ENCODE measurements around the gene CASKIN1.

The CASKIN1 gene

DNA sequence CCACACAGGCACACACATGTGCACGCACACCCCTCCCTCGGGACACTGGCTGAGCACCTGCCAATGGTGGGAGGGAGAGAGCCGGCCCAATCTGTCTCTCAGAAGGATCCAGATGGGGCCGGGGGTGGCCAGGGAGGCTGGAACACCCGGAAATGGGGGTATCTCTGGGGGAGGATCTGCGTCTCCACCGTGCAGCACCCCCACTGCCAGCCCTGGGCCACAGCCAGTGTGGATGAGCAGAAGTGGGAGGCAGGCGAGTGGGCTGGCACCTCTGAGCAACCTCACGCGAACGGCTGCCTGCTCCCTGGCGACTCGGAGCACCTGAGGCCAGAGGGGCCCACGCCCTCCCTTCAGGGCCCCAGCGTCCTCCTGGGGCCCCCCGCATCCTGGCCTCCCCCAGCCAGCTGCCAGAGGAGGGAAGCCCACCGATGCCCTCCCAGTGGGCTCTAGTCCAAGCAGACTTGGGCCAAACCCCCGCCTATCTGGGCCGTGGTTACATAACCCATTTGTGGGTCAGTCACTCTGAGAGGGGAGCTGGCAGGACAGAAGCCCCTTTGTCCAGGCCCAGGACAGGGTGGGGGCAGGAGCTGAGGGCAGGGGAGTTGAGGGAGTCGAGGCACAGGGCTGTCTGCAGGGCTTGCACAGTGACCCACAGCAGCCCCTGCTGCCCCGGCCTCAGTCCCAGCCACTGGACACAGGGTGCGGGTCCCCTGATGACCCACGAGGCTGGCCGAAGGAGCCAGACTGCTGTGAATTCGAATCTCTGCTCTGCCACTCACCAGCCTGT is 5.6 kb downstream of the CASKIN1 start:
- DNase-seq, result no peak

DNA sequence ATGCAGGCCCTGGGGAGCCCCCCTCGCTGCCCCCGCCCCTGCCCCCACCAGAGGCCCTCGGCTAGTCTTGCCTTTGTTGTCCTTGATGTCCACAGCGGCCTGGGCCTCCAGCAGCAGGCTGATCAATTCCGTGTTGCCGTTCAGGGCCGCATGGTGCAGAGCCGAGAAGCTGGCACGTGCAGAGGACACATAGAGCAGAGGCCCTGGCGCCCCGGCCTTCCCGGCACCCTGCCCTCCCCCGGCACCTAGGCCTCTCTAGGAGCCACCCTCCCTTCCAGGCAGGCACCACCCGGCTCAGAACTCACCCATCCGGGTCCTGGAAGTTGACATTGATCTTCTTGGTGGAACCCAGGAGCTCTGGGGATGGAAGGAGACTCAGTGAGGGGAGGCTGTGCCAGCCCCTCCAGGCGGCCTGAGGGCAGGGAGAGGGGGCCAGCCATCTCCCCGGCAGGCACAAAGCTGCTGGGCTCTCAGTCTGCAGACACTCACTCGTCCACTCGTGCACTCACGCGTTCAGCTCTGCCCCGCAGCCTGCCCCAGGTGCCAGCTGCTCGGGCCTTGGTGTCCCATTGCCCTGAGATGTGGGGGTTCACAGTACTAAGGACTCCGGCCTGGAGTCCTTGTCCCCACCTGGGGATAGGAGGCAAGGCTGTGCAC is 6.3 kb downstream of the CASKIN1 start:
- no peak for DNase-seq

DNA sequence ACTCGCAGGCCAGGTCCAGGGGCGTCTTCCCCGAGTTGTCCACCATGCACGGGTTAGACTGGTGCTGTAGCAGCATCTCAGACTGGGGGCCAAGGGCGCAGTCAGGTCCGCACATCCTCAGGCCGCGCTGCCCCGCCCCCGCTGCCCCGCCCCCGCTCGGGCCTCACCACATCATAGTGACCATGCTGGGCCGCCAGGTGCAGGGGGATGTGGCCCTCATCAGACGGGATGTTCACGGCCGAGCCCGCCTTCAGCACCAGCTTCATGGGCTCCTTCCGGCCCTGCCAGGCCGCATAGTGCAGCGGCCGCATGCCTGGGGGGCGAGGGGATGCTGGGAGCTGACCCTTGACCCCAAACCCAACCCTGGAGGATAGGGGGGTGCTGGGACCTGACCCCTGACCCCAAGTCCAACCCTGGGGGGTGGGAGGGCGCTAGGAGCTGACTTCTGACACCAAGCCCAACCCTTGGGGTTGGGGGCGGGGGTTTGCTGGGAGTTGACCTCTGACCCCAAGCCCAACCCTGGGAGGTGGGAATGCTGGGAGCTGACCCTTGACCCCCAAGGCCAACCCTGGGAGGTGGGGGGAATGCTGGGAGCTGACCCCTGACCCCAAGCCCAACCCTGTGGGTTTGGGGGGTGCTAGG is 7.0 kb downstream of the CASKIN1 start:
- DNase-seq, result no peak

DNA sequence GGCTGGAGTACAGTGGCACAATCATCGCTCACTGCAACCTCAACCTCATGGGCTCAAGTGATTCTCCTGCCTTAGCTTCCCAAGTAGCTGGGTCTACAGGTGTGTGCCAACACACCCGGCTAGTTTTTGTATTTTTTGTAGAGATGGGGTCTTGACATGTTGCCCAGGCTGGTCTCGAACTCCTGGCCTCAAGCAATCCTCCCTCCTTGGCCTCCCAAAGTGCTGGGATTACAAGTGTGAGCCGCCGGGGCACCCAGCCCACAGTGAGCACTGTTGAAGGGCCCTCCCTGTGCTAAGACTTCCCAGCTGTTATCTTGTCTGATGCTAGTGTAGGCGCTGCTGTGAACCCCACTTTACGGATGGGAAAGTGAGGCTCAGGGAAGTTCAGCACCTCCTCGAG is 8.0 kb downstream of the CASKIN1 start:
- no peak for DNase-seq

DNA sequence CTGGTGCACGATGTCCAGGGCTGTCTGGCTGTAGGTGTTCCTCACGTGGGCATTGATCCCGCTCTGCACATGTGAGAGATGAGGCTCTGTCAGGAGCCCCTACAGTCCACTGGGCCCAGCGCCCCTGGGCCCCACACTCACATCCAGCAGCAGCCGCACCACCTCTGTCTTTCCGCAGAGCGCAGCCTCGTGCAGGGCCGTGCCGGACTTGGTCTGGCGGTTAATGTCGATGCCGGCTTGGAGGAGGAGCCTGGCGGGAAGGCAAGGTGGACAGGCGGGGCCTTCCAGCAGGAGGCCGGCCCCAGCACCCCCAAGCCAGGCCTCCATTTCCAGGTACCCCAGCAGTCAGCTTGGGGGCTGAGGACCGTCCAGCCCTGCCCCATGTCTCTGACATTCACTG is 9.2 kb downstream of the CASKIN1 start:
- DNase-seq, result no peak

DNA sequence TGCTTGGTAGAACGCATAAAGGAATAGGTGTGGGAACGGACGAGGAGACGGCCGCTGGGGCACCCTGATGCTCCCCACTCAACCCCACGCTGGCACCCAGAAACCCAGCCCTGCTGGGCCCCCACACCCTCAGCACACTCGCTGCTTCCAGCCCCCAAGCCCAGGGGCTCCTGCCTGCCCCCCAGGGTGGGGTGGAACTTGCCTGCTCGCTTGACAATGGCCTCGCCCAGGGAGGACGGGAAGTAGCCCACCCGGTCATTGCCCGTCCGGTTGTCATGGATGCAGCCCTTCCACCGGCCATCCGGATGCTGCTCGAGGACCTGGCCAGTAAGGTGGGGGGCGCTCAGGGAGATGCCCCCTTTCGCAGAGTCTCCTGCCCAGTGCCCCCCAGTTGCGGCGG is 9.9 kb downstream of the CASKIN1 start:
- no peak for DNase-seq

DNA sequence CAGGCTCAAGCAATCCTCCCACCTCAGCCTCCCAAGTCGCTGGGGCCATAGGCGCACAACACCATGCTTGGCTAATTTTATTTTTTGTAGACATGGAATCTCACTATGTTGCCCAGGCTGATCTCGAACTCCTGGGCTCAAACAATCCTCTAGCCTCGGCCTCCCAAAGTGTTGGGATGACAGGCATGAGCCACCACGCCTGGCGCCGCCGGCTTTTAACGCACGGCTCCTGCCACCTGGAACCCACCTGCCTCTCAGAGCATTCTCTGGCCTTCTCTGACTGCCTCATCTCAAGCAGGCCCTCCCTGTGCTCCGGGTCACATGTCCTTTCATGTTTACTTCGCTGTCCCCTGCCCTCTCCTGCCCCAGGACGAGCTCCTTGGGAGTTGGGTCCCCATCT is 10.3 kb downstream of the CASKIN1 start:
- no peak for DNase-seq

DNA sequence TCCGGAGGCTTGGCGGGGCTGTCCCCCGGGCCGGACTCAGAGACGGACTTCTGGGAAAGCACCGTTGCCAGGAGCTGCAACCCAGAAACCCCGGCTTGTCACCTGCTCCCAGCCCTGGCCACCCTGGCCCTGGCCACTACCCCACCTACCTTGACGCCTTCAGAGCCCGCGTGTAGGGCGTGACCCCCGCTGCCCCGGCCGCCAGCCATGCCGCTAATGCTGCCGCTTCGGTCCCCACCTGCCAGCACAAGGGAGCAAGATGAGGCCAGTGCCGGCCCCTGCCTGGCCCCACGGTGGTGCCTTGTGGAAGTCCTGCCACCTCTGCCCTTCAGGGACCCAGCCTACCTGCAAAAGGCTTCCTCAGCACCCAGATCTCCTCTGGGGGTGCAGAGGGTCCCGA is 11.4 kb downstream of the CASKIN1 start:
- DNase-seq, result no peak

DNA sequence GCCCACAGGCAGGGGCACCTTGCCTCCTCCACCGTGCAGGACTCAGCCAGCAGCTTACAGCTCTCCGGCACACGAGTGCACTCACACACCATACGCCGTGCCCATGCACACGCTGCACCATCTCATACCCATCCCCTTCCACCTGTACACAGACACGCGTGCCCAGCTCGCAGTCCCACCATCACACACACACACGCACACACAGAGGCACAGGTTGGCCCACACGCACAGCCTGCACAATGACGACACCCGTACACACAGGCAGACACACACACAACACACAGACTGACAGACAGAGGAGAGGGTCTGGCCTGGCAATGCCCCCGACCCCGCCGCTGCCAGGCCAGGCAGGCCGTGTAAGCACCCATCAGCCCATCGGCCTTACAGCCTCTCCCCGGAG is 12.1 kb downstream of the CASKIN1 start:
- no peak for DNase-seq

DNA sequence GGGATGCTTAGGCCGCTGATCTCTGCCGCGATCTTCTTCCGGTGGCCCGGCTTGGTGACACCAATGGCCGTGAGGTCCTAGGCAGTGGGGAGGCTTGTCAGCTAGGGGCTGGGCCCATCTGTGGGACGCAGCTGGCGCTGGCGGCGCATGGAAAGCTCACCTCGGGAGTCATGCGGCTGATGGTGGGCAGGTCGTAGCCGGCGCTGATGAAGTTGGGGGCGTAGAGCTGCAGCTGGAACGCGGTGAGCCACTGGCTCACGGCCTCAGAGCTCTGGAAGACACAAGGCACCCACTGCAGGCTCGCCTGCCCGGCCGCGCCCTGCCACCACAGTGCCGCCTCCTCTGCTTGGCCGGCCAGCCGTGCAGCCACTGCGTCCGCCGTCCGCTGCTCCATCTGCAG is 12.7 kb downstream of the CASKIN1 start:
- no peak for DNase-seq

DNA sequence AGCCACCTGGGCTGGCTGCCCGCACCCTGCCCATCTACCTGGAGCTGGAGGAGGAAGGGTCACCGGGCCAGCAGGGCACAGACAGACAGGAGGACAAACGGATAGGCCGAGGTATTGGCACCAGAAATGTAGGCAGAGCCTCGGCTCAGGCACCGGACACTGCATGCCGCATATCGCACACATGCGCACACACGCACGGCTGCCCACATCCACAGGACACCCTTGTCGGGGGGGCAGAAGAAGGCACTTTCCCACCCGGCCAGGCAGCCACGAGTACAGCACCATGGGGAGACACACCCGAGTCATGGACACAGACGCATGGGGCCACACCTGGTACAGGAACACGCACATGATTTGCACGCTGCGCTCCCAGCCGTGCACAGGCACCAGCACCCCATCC is 14.5 kb downstream of the CASKIN1 start:
- no peak for DNase-seq

DNA sequence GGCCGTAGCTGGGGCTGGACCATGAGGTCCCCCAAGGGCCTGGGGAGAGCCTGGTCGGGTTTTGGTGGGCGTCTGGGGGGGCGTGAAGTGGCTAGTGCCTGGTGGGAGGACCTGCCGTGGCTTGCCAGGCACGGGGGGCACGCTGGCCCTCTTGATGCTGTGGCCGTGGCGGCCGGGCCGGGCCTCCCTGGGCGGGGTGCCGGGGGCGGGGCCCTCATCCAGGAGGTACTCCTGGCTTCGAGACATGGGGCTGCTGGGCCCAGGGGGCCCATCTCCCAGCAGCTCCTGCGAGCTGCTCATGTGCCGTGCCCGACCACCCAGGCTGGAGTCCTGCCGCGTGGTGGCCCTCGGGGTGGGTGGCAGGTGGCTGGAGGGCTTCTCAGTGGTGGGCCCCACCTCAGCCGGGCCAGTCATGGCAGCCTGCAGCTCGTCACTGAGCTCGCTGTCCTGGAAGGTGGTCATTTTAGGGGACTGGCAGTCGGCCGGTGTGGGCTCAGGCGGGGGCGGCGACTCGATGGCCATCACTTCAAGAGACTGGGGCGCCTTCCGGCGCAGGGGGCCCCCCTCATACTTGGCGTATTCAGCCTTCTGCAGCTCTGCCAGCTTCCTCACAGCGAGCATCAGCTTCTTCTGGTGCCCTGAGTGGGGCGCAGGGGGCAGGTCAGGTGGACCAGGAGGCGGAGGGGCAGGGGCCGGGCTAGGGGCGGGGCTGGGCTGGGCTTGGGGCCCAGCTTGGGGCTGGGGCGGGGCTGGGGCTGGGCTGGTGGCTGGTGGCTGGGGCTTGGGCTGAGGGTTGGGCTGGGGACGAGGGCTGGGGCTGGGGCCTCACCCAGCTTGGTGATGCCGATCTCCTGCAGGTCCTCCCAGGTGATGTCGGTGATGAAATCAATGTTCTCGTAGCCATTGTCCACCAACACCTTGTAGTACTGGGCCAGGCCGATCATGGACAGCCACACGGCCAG is 15.2 kb downstream of the CASKIN1 start:
- no peak for DNase-seq

DNA sequence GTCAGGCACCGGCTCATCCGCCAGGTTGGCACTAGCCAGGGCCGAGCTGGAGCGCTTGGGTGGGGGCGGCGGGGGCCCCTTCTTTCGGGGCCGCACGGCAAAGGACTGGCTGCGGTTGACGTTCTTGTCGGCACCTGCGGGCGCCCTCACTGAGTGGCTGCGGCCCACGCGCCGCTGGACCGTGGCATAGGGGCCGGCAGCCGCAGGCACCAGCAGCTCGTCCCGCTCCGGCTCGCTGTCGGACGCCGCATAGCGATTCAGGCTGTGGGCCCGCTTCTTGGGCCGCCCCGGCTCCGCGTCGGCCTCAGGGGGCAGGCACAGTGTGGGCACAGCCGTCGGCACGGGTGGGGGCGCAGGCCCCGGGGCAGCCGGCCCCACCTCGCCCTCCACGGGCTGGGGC is 15.9 kb downstream of the CASKIN1 start:
- DNase-seq, result no peak

DNA sequence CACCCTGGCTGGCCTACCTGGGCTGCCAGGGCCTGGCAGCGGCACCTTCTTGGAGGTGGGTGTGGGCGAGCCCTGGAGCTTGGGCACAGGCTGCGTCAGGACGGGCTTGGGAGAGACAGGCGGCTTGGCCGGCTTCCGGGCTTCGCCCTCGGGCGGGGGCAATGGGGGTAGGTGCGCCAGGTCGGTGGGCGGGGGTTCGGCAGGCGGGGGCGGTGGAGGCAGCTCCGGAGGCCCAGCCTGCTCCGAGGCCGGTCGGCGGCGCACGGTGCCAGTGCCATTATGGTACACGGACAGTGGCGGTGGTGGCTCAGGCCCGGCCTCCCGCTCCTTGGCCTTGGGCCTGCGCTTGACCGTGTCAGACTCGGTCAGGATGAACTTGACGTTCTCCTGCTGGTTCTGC is 16.8 kb downstream of the CASKIN1 start:
- no peak for DNase-seq

DNA sequence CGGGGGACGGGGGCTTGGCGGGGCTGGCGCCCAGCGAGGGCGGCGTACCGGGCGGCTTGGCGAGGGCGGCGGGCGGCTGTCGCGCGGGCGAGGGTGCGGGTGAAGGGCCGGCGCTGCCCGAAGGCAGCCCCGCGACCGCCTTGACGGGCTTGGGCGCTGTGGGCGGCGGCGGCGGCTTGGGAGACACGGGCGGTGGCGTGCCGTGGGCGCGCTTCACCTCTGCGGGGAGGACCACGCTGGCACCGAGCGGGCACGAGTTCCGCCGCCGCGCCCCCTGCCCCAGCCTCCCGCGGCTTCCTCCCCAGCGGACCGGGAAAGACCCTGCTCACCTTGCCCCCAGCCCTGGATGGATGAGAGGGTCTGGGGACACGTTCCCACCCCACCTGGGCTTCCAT is 17.3 kb downstream of the CASKIN1 start:
- DNase-seq, result no peak

DNA sequence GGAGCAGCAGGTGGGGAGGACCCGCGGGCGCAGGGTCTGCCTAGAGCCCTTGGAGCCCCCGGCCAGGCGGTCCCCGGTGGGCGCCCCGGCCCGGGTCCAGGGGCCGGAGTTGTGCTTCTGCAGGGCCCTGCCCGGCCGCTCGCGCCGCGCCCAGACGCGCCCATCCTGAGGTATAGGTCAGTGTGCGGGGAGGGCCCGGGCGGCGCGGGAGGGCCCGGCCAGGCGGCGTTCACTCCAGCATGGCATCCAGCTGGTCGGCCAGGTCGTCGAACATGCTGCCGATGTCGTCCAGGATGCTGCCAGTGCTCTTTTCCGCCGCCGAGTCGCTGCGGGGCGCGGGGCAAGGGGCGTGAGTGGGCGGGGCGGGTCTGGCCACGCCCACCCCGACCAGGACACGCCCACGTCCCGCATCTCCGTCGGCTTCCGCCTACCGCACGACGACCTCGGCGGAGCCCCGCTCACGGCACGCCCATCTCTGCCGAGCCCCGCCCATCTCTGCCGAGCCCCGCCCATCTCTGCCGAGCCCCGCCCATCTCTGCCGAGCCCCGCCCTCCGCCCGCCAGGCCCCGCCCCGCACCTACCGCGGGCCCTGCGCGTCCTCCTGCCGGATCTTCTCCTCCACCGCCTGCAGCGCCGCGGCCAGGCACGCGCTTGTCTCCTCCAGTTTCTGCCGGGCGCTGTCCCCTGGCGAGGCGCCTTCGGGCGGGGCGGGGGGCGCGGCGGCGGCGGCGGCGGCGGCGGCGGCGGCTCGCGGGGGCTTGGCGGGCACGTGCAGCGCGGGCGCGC is 17.9 kb downstream of the CASKIN1 start:
- DNase-seq, result peak in 2 of 5 donors; percentile 34 to 44

DNA sequence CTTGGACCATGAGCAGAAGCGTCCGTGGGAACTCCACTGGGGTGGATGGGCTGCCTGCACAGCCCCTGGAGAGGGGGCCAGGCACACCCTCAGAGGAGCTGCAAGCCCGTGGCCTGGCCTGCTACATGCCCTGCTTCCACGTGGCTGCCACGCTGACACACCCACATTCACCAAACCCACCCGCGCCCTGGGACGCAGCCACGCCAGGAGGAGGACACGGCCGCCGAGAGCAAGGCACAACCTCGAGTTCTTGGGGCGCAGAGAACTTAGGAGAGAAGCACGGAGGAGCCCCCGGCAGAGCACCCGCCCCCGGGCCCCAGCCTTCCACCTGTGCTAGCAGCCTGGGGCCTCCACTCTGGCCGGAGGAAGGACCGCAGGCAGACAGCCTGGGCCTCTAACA is 18.8 kb downstream of the CASKIN1 start:
- no peak for DNase-seq

DNA sequence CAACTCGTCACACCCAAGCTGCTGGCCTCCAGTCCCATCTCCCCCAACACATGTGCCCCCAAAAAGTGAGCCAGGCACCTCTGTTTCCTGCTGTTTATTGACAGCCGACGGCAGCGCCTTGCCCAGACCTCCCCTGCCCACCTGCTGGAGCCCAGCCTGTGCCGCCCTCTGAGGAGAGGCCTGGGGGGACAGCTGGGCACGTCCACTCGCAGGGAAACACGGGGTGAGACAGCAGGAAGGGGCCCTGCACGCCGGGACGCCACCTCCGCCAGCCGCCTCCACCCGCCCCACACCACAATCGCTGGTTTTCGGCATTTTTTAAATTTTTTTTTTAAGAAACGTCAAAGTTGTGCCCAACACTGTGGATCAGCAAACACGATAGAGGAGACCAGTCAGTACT is 19.3 kb downstream of the CASKIN1 start:
- no peak for DNase-seq

DNA sequence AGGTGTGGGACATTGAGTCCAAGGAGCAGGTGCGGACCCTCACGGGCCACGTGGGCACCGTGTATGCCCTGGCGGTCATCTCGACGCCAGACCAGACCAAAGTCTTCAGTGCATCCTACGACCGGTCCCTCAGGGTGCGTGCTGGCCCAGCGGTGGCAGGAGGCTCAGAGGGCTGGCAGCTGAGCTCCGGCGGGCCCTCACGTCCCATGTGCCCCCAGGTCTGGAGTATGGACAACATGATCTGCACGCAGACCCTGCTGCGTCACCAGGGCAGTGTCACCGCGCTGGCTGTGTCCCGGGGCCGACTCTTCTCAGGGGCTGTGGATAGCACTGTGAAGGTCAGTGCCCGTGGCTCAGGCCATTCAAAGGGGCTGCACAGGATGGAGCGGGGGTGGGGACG is 20.4 kb downstream of the CASKIN1 start:
- DNase-seq, result no peak

DNA sequence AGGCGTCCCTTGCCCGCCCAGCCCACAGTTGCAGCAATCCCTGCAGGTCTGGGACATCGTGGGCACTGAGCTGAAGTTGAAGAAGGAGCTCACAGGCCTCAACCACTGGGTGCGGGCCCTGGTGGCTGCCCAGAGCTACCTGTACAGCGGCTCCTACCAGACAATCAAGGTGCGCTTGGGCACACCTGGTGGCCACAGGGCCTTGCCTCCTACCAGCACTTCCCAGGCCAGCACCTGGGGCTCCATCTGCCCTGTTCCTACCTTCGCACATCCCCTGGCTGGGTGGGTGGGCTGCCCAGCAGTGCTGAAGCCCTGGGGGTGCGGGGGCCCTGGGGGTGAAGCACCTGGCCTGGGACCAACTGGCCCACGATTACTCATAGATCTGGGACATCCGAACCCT is 21.0 kb downstream of the CASKIN1 start:
- no peak for DNase-seq

DNA sequence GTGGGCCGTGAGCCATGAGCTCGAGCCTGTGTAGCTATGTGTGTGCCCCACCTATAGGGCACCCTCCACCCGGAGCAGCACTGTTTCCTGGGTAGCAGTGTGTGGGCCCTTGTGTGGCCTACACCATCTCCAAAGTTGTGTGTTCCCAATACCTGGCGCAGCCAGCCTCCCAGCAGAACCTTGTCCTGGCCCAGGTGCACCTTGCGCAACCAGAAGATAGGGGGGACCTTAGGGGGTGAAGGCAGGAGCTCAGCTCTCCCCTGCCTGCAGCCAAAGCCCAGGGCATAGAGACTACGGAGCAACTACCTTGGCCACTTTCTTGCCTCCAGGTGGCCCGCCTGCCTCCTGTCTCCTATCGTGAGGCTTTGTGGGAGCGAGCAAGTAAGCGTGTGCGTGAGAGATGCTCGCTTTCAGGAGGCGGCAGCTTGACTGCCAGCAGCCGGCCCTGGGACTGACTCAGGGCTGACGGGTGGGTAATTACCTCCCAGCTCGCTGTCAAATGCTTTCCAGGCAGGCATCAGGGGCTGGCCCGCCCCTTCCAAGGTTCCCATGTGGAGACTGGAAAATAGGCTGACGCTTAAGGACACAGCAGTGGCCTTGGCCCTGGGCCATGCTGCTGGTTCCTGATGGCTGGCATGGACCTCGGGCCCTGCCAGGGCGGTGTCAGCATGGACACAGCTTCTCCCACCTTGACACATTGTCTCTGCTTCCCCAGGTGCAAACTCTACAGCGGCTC is 21.8 kb downstream of the CASKIN1 start:
- no peak for DNase-seq
